Measurements from ENCODE around the gene FSTL5. TPM values are rescaled to one million over a fixed set of nuclear protein-coding genes. Genes with fewer than 3 reads are reported as not detected.

The FSTL5 gene
- total and polyA plus RNA-seq, 2 experiments from 2014 or later = 0.29 to 0.57 TPM

DNA sequence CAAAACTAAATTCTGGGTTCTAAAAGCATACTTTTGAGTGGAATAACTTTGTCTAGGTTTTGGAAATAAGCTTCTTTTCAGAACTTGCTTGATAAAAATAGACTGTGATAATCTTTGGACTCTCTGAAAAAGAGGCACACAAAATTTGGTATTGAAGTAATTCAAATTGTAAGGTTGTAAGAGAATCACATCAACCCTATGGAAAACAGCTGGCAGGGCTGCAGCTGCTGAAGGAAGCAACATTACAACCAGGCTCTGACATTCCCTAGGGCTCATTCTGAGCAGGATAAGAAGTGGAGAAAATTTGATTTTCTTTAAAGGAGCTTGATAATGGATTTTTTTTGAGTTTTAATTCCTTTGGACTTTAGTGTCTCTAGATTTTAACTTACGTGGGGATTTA is 147.6 kb downstream of the FSTL5 start:
- WGBS (ENCODE audit: low lambda C conversion rate, missing lambda C conversion rate) = 0% methylated on average over 1 of the region's 1 CpG
- H3K36me3 ChIP-seq (replicated peaks; ENCODE audit: insufficient read depth, low read depth) = no peaks in the 10 kb centered on the region
- TF ChIP-seq, protein P1, sequence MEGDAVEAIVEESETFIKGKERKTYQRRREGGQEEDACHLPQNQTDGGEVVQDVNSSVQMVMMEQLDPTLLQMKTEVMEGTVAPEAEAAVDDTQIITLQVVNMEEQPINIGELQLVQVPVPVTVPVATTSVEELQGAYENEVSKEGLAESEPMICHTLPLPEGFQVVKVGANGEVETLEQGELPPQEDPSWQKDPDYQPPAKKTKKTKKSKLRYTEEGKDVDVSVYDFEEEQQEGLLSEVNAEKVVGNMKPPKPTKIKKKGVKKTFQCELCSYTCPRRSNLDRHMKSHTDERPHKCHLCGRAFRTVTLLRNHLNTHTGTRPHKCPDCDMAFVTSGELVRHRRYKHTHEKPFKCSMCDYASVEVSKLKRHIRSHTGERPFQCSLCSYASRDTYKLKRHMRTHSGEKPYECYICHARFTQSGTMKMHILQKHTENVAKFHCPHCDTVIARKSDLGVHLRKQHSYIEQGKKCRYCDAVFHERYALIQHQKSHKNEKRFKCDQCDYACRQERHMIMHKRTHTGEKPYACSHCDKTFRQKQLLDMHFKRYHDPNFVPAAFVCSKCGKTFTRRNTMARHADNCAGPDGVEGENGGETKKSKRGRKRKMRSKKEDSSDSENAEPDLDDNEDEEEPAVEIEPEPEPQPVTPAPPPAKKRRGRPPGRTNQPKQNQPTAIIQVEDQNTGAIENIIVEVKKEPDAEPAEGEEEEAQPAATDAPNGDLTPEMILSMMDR (IDR thresholded peaks at IDR 0.05; ENCODE audit: poor library complexity) = no peak
- TF ChIP-seq EZH2 (IDR thresholded peaks at IDR 0.05; ENCODE audit: borderline replicate concordance) (no peak), EZH2phosphoT487 (IDR thresholded peaks at IDR 0.05; ENCODE audit: low read depth, severe bottlenecking, unreplicated experiment) (no peak)

DNA sequence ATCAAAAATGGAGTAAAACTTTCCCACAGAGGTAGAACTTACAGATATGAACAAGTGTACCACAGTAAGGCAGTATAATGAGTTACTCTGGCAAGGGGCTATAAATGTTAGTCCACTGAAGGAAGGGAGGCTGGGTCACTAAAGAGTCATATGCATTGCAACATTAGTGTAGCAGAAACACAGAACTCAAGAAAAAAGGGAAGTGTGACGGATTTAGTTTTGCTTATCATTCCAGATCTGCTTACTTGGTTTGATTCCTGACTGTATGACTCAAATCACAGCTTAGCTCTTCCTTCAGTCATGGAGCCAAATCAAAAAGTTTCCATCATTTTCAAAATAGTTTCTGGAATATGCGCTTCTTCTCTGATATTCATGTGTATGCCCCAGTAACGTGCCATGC is 148.7 kb downstream of the FSTL5 start:
- H3K27ac ChIP-seq = no peak overlapping the region
- H3K4me2 ChIP-seq = no peak overlapping the region
- no peak overlapping the region for H2AFZ ChIP-seq
- no peaks in the 10 kb centered on the region for H3K9me3 ChIP-seq (ENCODE audit: low read depth)
- no peaks in the 10 kb centered on the region for H3K79me2 ChIP-seq
- DNase-seq (ENCODE audit: low spot score) = no peak
- H3K9me2 ChIP-seq (replicated peaks; ENCODE audit: insufficient read depth) = no peaks in the 10 kb centered on the region
- 81% methylated on average over 3 of the region's 3 CpGs for WGBS (ENCODE audit: low lambda C conversion rate, missing lambda C conversion rate)
- no peaks in the 10 kb centered on the region for H3K4me1 ChIP-seq (ENCODE audit: insufficient read depth)
- no peaks in the 10 kb centered on the region for H3K27me3 ChIP-seq
- H3K4me3 ChIP-seq = no peak overlapping the region
- TF ChIP-seq, protein P1 (IDR thresholded peaks at IDR 0.05; ENCODE audit: poor library complexity) = no peak
- TF ChIP-seq EZH2 (IDR thresholded peaks at IDR 0.05; ENCODE audit: borderline replicate concordance) = no peak
- TF ChIP-seq EZH2phosphoT487 (IDR thresholded peaks at IDR 0.05; ENCODE audit: low read depth, severe bottlenecking, unreplicated experiment) = no peak
- H3K36me3 ChIP-seq (replicated peaks; ENCODE audit: insufficient read depth, low read depth) = no peaks in the 10 kb centered on the region
- H4K20me1 ChIP-seq (ENCODE audit: insufficient read depth, poor library complexity, severe bottlenecking) = no peaks in the 10 kb centered on the region

More for the DNA sequence above, 147.6 kb downstream of the FSTL5 start:
- Histone ChIP-seq H4K20me1 (ENCODE audit: insufficient read depth, poor library complexity, severe bottlenecking) (no peaks in the 10 kb centered on the region), H3K27ac (no peak overlapping the region), H3K27me3 (no peaks in the 10 kb centered on the region), H3K4me3 (no peak overlapping the region), H3K9me2 (replicated peaks; ENCODE audit: insufficient read depth) (no peaks in the 10 kb centered on the region), H3K4me2 (no peak overlapping the region), H3K79me2 (no peaks in the 10 kb centered on the region), H3K4me1 (ENCODE audit: insufficient read depth) (no peaks in the 10 kb centered on the region), H2AFZ (no peak overlapping the region), H3K9me3 (ENCODE audit: low read depth) (no peaks in the 10 kb centered on the region)
- no peak for DNase-seq (ENCODE audit: low spot score)

DNA sequence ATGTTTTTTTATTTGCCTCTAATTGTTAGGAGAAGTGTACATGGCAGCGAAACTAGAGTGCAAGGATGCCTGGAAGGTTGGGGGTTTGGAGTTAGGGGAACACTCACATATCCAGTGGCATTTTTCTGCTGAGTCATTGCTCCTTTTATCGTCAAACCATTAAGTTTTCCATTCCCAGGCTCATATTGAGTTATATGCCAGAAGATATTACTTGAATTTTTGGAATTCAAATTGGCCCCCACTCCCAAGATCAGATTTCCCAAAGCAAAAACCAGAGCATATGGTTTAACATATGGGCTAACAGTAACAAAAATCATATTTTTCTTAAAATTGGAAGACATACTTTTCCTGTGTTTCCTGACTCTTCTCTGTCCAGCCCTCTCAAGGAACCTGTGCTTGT is 152.7 kb downstream of the FSTL5 start:
- Histone ChIP-seq H3K27ac (no peak overlapping the region), H4K20me1 (ENCODE audit: insufficient read depth, poor library complexity, severe bottlenecking) (no peaks in the 10 kb centered on the region), H3K9me3 (ENCODE audit: low read depth) (no peaks in the 10 kb centered on the region), H3K36me3 (replicated peaks; ENCODE audit: insufficient read depth, low read depth) (no peaks in the 10 kb centered on the region), H2AFZ (no peak overlapping the region), H3K79me2 (no peaks in the 10 kb centered on the region), H3K9me2 (replicated peaks; ENCODE audit: insufficient read depth) (no peaks in the 10 kb centered on the region), H3K4me1 (ENCODE audit: insufficient read depth) (no peaks in the 10 kb centered on the region), H3K4me2 (no peak overlapping the region), H3K4me3 (no peak overlapping the region), H3K27me3 (no peaks in the 10 kb centered on the region)
- 83% methylated on average over 2 of the region's 2 CpGs for WGBS (ENCODE audit: low lambda C conversion rate, missing lambda C conversion rate)
- no peak for TF ChIP-seq EZH2 (IDR thresholded peaks at IDR 0.05; ENCODE audit: borderline replicate concordance)
- no peak for TF ChIP-seq EZH2phosphoT487 (IDR thresholded peaks at IDR 0.05; ENCODE audit: low read depth, severe bottlenecking, unreplicated experiment)
- TF ChIP-seq, protein P1 (IDR thresholded peaks at IDR 0.05; ENCODE audit: poor library complexity) = no peak
- DNase-seq (ENCODE audit: low spot score) = no peak

DNA sequence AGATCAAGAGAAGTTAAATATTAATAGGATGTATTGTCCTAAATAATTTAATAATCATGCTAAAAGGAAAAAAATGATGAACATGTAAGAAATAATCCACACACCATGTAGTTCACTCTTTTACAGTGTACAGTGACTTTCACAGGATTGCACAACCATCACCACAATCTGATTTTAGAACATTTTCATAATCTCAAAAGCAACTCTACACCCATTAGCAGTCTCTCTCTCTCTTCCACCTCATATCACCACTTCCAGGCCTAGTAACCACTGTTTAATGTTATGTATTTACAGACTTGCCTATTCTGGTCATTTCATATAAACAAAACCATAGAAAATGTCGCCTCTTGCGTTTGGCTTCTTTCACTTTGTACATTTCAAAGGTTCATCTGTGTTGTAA is 153.4 kb downstream of the FSTL5 start:
- H3K4me1 ChIP-seq (ENCODE audit: insufficient read depth) = no peaks in the 10 kb centered on the region
- WGBS (ENCODE audit: low lambda C conversion rate, missing lambda C conversion rate) = 89% methylated on average over 2 of the region's 2 CpGs
- H3K79me2 ChIP-seq = no peaks in the 10 kb centered on the region
- H3K9me2 ChIP-seq (replicated peaks; ENCODE audit: insufficient read depth) = no peaks in the 10 kb centered on the region
- no peaks in the 10 kb centered on the region for H3K9me3 ChIP-seq (ENCODE audit: low read depth)
- H3K4me3 ChIP-seq = no peak overlapping the region
- H3K27me3 ChIP-seq = no peaks in the 10 kb centered on the region
- no peak overlapping the region for H2AFZ ChIP-seq
- no peaks in the 10 kb centered on the region for H3K36me3 ChIP-seq (replicated peaks; ENCODE audit: insufficient read depth, low read depth)
- no peak overlapping the region for H3K27ac ChIP-seq
- no peak overlapping the region for H3K4me2 ChIP-seq
- TF ChIP-seq, protein P1 (IDR thresholded peaks at IDR 0.05; ENCODE audit: poor library complexity) = no peak
- TF ChIP-seq EZH2phosphoT487 (IDR thresholded peaks at IDR 0.05; ENCODE audit: low read depth, severe bottlenecking, unreplicated experiment) = no peak
- no peak for TF ChIP-seq EZH2 (IDR thresholded peaks at IDR 0.05; ENCODE audit: borderline replicate concordance)
- no peaks in the 10 kb centered on the region for H4K20me1 ChIP-seq (ENCODE audit: insufficient read depth, poor library complexity, severe bottlenecking)
- DNase-seq (ENCODE audit: low spot score) = no peak

Measured in hepatocyte (in vitro differentiated cells).